Neural cell (in vitro differentiated cells): ENCODE results near the gene TOP2B. TPM values are rescaled to one million over a fixed set of nuclear protein-coding genes. Genes with fewer than 3 reads are reported as not detected.

Experiments used
- H2AFZ ChIP-seq: fragments of 200-600, 300-800 bp; sonication (generic), shearing (Covaris generic); 2 replicates; pipeline ENCODE4 v1.6.0; 2014; ENCODE audit warnings: low read depth, mild to moderate bottlenecking, antibody characterized with exemption, low read length, moderate library complexity
- H3F3A ChIP-seq: fragments of 200-600 bp; shearing (Covaris generic); 2 replicates; pipeline ENCODE4 v1.6.1; 2016; ENCODE audit warnings: mild to moderate bottlenecking, moderate library complexity, mixed read lengths, antibody characterized with exemption, low read length; ENCODE audit not compliant: insufficient read depth, poor library complexity, severe bottlenecking
- H3K27ac ChIP-seq: fragments of 200-600, 300-800 bp; sonication (generic), shearing (Covaris generic); 2 replicates; pipeline ENCODE4 v1.5.1; 2014; ENCODE audit warnings: mild to moderate bottlenecking, low read length, moderate library complexity
- H3K27me3 ChIP-seq: fragments of 300-800, 200-600 bp; sonication (generic), shearing (Covaris generic); 2 replicates; pipeline ENCODE4 v1.6.0; 2014; ENCODE audit warnings: mild to moderate bottlenecking, low read depth, low read length, moderate library complexity; ENCODE audit not compliant: insufficient read depth
- H3K36me3 ChIP-seq: fragments of 300-800, 200-600 bp; sonication (generic), shearing (Covaris generic); 2 replicates; pipeline ENCODE4 v1.5.1; 2014; ENCODE audit warnings: mild to moderate bottlenecking, antibody characterized with exemption, low read length, moderate library complexity; ENCODE audit not compliant: insufficient read depth
- H3K4me2 ChIP-seq: fragments of 300-800, 200-600 bp; sonication (generic), shearing (Covaris generic); 2 replicates; pipeline ENCODE4 v1.6.0; 2014; ENCODE audit warnings: mild to moderate bottlenecking, low read length
- H3K4me3 ChIP-seq: fragments of 300-800, 200-600 bp; sonication (generic), shearing (Covaris generic); 2 replicates; pipeline ENCODE4 v1.5.1; 2014; ENCODE audit warnings: mild to moderate bottlenecking, low read length, moderate library complexity
- H3K79me2 ChIP-seq: fragments of 200-600 bp; shearing (Covaris generic); replicated peaks from 2 replicates; pipeline ENCODE4 v1.6.0; 2014; ENCODE audit warnings: mild to moderate bottlenecking, low read length, moderate library complexity; ENCODE audit not compliant: insufficient read depth
- H3K9ac ChIP-seq: fragments of 300-800, 200-600 bp; sonication (generic), shearing (Covaris generic); 2 replicates; pipeline ENCODE4 v1.6.1; 2016; ENCODE audit warnings: mild to moderate bottlenecking, low read length, mixed read lengths
- H3K9me2 ChIP-seq: fragments of 200-600 bp; shearing (Covaris generic); 2 replicates; pipeline ENCODE4 v1.6.1; 2016; ENCODE audit warnings: mild to moderate bottlenecking, low read length, mixed read lengths; ENCODE audit not compliant: insufficient read depth
- H3K9me3 ChIP-seq: fragments of 200-600, 300-800 bp; sonication (generic), shearing (Covaris generic); 2 replicates; pipeline ENCODE4 v1.6.1; 2016; ENCODE audit warnings: mild to moderate bottlenecking, mixed run types, low read length, moderate library complexity, mixed read lengths
- H4K20me1 ChIP-seq: fragments of 200-600 bp; shearing (Covaris generic); 2 replicates; pipeline ENCODE4 v1.6.1; 2016; ENCODE audit warnings: mild to moderate bottlenecking, mixed run types; ENCODE audit not compliant: insufficient read depth
- EP300 ChIP-seq: fragments of 450-650 bp; conservative IDR thresholded peaks from 2 replicates; pipeline ENCODE4 v1.6.1; 2014; ENCODE audit warnings: antibody characterized with exemption, mild to moderate bottlenecking, moderate library complexity; ENCODE audit not compliant: poor library complexity, severe bottlenecking
- EZH2 ChIP-seq: fragments of 200-600, 300-800 bp; shearing (Covaris generic), sonication (generic); IDR thresholded peaks from 2 replicates; pipeline ENCODE4 v1.6.1; 2014; ENCODE audit warnings: antibody characterized with exemption, low read length, borderline replicate concordance, mild to moderate bottlenecking; ENCODE audit not compliant: insufficient read depth, poor library complexity, severe bottlenecking
- MXI1 ChIP-seq: fragments of 450-650 bp; conservative IDR thresholded peaks from 2 replicates; pipeline ENCODE4 v1.6.1; 2014; ENCODE audit warnings: antibody characterized with exemption, mild to moderate bottlenecking; ENCODE audit not compliant: poor library complexity, severe bottlenecking
- POLR2AphosphoS5 ChIP-seq: IDR thresholded peaks from 2 replicates; pipeline ENCODE4 v1.6.1; 2012
- RAD21 ChIP-seq: fragments of 450-650 bp; conservative IDR thresholded peaks from 2 replicates; pipeline ENCODE4 v1.6.1; 2014; ENCODE audit warnings: antibody characterized with exemption, mild to moderate bottlenecking, moderate library complexity
- SMC3 ChIP-seq: fragments of 450-650 bp; conservative IDR thresholded peaks from 2 replicates; pipeline ENCODE4 v1.6.1; 2014; ENCODE audit warnings: antibody characterized with exemption, mild to moderate bottlenecking, moderate library complexity; ENCODE audit not compliant: poor library complexity
- TAF1 ChIP-seq: IDR thresholded peaks from 2 replicates; pipeline ENCODE4 v1.6.1; 2012; ENCODE audit warnings: low read depth
- polyA plus RNA-seq: library from polyadenylated mRNA; depleted of rRNA; stranded (reverse); fragments of >200 nt; gene quantifications from 2 replicates; pipeline ENCODE4 v1.2.3, GENCODE V29; 2014
- TF ChIP-seq, protein P1 (sequence below): IDR thresholded peaks from 2 replicates; pipeline ENCODE4 v1.6.1; 2012; ENCODE audit warnings: borderline replicate concordance
- TF ChIP-seq, protein P2 (sequence below): fragments of 450-650 bp; IDR thresholded peaks from 2 replicates; pipeline ENCODE4 v1.5.1; 2014; ENCODE audit warnings: antibody characterized with exemption, mild to moderate bottlenecking, moderate library complexity; ENCODE audit not compliant: poor library complexity, severe bottlenecking

TOP2B gene
- polyA plus RNA-seq, 1 donor from 2014 or later: 440 TPM

DNA sequence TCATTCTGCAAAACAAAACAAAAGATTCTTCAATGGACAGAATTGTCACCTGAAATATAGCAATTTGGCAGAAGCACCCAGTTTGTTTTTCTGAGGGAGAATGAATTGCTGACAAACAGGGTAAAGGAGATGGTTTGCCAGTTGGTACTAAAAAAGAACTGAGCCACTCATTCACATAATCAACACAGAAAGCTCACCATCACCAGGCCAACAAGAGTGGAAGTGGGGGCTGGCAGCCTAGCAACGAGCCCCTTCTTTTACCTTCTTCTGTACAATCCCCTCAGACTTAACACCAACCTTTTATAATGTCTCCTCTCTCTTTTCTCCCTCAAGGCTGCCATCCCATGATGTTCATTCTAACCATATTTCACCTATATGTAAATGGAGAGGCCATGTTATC lies 5.9 kb downstream of the TOP2B start:
- Histone ChIP-seq H3K9ac (no peak overlapping the region), H3K27ac (no peak overlapping the region), H2AFZ (no peak overlapping the region), H3K4me2 (no peak overlapping the region), H3K79me2 (peaks cover 98% of the 10 kb centered on the region), H3F3A (peaks cover 3% of the 10 kb centered on the region), H3K9me3 (no peaks in the 10 kb centered on the region), H3K4me3 (peak overlapping the region; percentile 30), H3K27me3 (no peaks in the 10 kb centered on the region), H3K9me2 (no peaks in the 10 kb centered on the region), H4K20me1 (peaks cover 21% of the 10 kb centered on the region), H3K36me3 (no peaks in the 10 kb centered on the region)
- TF ChIP-seq EP300: no peak
- no peak for TF ChIP-seq POLR2AphosphoS5
- no peak for TF ChIP-seq RAD21
- TF ChIP-seq EZH2: no peak
- TF ChIP-seq, protein P1, sequence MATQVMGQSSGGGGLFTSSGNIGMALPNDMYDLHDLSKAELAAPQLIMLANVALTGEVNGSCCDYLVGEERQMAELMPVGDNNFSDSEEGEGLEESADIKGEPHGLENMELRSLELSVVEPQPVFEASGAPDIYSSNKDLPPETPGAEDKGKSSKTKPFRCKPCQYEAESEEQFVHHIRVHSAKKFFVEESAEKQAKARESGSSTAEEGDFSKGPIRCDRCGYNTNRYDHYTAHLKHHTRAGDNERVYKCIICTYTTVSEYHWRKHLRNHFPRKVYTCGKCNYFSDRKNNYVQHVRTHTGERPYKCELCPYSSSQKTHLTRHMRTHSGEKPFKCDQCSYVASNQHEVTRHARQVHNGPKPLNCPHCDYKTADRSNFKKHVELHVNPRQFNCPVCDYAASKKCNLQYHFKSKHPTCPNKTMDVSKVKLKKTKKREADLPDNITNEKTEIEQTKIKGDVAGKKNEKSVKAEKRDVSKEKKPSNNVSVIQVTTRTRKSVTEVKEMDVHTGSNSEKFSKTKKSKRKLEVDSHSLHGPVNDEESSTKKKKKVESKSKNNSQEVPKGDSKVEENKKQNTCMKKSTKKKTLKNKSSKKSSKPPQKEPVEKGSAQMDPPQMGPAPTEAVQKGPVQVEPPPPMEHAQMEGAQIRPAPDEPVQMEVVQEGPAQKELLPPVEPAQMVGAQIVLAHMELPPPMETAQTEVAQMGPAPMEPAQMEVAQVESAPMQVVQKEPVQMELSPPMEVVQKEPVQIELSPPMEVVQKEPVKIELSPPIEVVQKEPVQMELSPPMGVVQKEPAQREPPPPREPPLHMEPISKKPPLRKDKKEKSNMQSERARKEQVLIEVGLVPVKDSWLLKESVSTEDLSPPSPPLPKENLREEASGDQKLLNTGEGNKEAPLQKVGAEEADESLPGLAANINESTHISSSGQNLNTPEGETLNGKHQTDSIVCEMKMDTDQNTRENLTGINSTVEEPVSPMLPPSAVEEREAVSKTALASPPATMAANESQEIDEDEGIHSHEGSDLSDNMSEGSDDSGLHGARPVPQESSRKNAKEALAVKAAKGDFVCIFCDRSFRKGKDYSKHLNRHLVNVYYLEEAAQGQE: no peak
- TF ChIP-seq MXI1: no peak

DNA sequence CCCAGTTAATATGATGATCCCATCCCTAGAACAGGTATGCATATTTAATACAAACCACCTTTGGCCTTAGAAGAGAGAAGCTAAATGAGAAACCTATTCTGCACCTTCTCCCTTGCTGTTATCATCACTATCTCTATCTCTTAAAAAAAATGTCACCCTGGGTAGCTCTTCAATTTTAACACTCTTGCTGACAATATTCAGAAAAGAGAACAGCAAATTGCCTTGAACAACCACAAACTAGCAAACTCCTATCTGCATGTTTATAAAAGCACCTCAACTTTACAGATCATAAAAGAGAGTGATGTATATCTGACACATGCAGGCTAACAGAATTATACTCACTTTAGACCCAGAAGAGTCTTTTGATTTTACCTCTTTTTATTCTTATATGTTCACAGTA lies 7.4 kb downstream of the TOP2B start:
- H3K9ac ChIP-seq: no peak overlapping the region
- no peak overlapping the region for H3K27ac ChIP-seq
- H3K4me2 ChIP-seq: no peak overlapping the region
- H3F3A ChIP-seq: peaks cover 3% of the 10 kb centered on the region
- no peaks in the 10 kb centered on the region for H3K9me3 ChIP-seq
- TF ChIP-seq POLR2AphosphoS5 (no peak), MXI1 (no peak), SMC3 (no peak), RAD21 (no peak), TAF1 (no peak), EZH2 (no peak), EP300 (no peak)
- TF ChIP-seq, protein P2, sequence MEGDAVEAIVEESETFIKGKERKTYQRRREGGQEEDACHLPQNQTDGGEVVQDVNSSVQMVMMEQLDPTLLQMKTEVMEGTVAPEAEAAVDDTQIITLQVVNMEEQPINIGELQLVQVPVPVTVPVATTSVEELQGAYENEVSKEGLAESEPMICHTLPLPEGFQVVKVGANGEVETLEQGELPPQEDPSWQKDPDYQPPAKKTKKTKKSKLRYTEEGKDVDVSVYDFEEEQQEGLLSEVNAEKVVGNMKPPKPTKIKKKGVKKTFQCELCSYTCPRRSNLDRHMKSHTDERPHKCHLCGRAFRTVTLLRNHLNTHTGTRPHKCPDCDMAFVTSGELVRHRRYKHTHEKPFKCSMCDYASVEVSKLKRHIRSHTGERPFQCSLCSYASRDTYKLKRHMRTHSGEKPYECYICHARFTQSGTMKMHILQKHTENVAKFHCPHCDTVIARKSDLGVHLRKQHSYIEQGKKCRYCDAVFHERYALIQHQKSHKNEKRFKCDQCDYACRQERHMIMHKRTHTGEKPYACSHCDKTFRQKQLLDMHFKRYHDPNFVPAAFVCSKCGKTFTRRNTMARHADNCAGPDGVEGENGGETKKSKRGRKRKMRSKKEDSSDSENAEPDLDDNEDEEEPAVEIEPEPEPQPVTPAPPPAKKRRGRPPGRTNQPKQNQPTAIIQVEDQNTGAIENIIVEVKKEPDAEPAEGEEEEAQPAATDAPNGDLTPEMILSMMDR: no peak
- TF ChIP-seq, protein P1: no peak
- H3K9me2 ChIP-seq: no peaks in the 10 kb centered on the region
- H4K20me1 ChIP-seq: peaks cover 17% of the 10 kb centered on the region
- H3K79me2 ChIP-seq: peaks cover 98% of the 10 kb centered on the region
- no peak overlapping the region for H2AFZ ChIP-seq
- no peaks in the 10 kb centered on the region for H3K27me3 ChIP-seq
- H3K4me3 ChIP-seq: peak overlapping the region; percentile 9
- no peaks in the 10 kb centered on the region for H3K36me3 ChIP-seq
